HCEC 1CT (cell line): ENCODE measurements around the gene STK32B.
"Not testable (repeated sequence)": the region's sequence is repeated elsewhere in the genome, so short reads cannot be mapped to it uniquely, and the experiment has no call there.

Experiments used
- DNase-seq: peaks from one replicate; pipeline ENCODE4 v3.0.0-alpha.2; 2017

STK32B gene

GRCh38 chr4:5030927-5031326 is 20.4 kb upstream of the STK32B start:
- DNase-seq, result no peak

GRCh38 chr4:5032813-5033212 is 18.5 kb upstream of the STK32B start:
- no peak for DNase-seq

GRCh38 chr4:5033281-5033841 is 17.9 kb upstream of the STK32B start:
- no peak for DNase-seq

DNA sequence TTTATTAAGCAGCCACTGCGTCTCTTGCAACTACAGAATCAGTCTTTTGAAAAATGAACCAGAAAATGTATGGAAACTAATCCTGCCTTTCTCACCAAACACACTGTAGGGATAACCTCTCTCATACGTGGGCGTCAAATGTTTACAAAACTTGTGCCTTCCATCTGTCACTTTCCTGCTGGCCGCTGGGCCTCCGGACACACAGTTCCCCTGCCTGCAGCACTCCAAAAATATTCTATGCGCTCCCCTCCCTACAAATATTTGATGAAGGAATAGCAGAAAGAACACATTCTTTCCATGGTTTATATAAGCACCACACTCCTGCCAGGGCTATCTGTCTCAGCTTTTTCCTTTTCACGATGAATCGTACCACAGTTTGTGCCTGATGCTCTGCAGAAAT is 17.1 kb upstream of the STK32B start:
- DNase-seq, result no peak

GRCh38 chr4:5036239-5036638 is 15.0 kb upstream of the STK32B start:
- DNase-seq, result no peak

- peak; percentile 70 for DNase-seq
These were observed 13.4 kb upstream of the STK32B start for GRCh38 chr4:5037553-5038551.

DNA sequence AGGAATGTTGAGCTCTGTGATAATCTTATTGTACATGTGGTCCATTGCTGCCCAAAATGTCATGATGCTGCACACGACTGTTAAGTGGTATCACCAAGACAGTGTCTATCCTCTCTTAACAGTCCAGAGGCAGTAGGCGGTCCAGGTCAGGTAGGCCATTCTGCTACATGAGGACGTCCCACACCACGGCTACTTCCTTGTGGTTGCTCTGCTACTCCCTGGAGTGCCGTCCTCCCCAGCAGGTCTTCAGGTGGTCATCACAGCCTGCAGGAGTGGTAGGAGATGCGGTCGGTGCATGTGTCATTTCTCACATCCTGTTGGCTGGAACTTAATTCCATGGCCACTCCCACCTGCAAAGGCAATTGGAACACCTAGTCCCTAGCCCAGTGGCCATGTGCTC is 11.5 kb upstream of the STK32B start:
- no peak for DNase-seq

DNA sequence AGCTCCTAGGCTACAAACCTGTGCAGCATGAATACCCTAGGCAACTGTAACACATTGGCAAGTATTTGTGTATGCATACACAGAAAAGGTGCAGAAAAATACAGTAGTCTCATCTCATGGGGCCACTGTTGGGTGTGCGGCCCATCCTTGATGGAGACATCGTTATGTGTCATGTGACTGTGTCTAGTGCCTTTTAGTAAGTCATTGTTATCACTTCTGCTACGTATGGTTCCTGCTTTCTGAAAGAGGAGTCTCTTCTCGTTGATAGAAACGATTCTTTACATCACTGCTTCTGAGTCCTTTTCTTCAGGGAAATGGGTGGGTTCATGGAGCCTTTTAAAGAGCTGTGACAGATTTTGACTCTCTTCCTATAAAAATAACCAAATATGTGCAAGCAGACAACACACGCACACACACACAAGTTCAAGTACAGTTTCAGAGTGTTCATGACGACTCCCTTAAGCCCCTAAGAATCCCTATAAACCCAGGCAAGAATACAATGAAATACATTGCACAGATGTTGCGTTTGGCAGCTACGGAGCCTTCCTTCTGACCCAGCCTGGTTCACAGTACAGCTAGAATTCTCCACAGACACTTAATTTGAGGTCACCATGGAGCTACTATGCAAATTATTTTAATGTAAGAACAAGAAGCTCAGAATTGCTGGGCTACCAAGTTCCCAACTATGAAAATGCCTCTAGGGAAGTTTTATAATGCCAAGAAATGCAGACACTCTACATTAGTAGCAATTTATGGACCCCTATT is 10.2 kb upstream of the STK32B start:
- DNase-seq, result no peak

DNA sequence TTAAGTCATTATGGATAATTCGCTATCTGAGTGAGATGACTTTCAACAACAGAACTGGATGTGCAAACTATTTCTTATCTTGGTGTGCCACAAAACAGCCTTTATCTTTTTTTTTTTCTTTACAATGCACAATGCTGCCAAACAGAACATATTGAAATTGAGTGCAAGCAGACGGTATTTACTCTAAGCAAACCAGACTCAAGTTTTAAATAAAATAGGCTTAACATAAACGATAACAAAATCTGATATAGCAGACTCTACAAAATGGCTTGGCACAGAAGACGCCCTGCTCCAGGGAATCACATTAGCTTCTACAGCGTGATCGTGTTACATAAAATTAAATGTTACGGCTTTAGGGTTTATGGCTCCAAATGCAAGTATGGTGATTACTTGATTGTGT is 9.6 kb upstream of the STK32B start:
- no peak for DNase-seq

DNA sequence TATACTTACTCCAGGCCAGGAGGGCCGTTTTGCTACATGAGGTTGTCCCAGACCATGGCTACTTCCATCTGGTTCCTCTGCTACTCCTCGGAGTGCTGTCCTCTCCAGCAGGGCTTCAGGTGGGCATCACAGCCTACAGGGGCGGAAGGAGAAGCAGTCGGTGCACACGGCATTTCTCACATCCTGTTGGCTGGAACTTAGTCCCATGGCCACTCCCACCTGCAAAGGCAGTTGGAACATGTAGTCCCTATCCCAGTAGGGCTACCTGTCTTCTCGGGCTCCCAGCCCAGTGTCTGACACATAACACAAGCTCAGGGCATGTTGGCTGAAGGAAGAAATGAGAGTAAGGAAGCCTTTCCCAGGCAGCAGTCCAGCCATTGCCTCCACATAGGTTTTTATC is 7.7 kb upstream of the STK32B start:
- DNase-seq, result no peak

GRCh38 chr4:5044341-5044740 is 6.9 kb upstream of the STK32B start:
- DNase-seq, result no peak

DNA sequence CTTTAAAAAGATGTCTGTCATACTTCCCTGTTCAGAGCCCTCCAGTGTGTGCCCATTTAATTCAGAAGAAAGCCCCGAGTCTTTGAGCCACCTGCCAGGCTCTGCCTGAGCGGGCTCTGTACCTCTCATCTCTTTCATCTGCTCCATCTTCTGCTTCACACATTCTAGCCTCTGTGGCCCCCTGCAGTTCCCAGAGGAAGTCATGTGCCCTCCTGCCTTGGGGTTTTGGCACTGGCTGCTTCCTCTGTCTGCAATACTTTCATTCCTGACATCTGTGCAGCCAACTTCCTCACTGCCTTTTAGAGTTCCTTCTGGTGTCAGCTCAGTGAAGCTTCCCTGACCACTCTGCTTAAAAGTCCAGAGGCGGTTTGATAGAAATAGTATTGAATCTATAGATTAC is 6.2 kb upstream of the STK32B start:
- no peak for DNase-seq

GRCh38 chr4:5048721-5049120 is 2.6 kb upstream of the STK32B start:
- no peak for DNase-seq

GRCh38 chr4:5050520-5051277 is 581 bp upstream of the STK32B start:
- peak; percentile 41 for DNase-seq

DNA sequence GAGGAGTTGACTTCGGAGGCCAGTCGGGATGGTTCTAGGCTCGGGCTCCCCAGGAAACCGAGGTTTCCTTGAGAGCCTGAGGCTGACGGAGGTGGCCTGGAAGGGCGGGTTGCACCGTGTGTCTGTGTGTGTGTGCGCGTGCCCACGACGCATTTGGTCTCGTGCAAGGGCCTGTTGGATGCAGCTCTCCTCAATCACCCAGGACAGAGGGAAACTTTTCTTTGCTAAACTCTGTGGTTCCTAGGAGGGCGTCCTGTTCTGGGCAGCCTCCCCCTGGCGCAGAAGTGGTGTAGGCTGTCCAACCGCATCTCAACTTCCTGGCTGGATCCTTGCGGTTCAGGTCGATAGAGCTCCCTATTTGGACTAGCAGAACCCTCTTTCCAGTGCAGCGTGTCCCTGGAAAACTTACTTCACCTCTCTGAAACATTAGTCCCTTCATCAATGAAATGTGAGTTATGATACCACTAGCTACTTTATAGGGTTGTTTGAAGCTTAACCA is 973 bp downstream of the STK32B start:
- DNase-seq, result no peak

GRCh38 chr4:5052726-5053425 is 1.6 kb downstream of the STK32B start:
- no peak for DNase-seq

GRCh38 chr4:5054532-5054931 is 3.3 kb downstream of the STK32B start:
- DNase-seq, result no peak

DNA sequence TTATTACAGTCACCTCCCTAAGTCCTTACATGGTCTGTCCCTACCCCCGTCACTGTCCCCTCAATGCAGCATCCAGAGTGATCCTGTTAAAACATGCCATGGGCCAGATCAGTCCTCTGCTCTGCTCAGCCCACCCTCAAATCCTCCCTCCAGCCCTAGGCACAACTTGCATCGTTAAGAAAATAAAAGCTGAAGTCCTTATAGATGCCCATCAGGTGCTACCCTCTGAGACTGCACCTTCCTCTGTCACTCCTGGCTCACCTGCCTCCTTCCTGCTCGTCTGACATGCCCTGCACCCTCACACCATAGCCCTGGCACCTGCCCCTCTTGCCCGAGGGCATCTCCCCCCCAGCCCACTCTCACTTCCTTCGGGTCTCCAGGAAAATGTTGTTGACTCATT is 4.1 kb downstream of the STK32B start:
- DNase-seq, result no peak

DNA sequence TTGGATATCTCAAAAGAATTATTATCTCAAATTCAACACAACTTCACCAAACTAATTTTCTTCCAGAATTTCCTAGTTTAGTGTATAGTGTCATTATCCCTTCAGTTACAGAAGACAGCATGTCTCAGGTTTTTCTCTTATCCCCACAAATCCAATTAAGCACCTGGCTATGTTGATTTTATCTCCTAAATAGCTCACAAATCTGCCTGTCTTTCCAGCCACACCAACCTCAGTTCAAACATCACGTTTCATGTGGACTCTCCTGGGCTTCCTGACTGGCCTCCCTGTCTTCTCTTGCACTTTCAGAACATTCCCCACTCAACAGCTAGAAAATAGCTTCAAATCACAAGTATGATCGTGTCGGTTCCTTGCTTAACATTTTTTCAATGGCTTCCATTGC is 14.8 kb downstream of the STK32B start:
- DNase-seq, result no peak

- not testable (repeated sequence) for DNase-seq
These were observed 15.7 kb downstream of the STK32B start for GRCh38 chr4:5066968-5067367.

GRCh38 chr4:5067908-5068307 is 16.6 kb downstream of the STK32B start:
- no peak for DNase-seq

- no peak for DNase-seq
These were observed 18.6 kb downstream of the STK32B start for GRCh38 chr4:5069901-5070300.
